HuH-7.5 (cell line): ENCODE results near the gene FAM227A.

Source experiments
- DNase-seq: peaks from one replicate; pipeline ENCODE4 v3.0.0; 2011; ENCODE audit warnings: low spot score

The FAM227A gene

GRCh38 chr22:38531251-38531938 lies 124.8 kb downstream of the FAM227A start:
- no peak for DNase-seq
